HepG2 (cell line): ENCODE measurements around the gene HSCB. TPM values are rescaled to one million over a fixed set of nuclear protein-coding genes. Genes with fewer than 3 reads are reported as not detected.
A peak's percentile ranks its signal among the peaks of the same experiment; 100 is the strongest.

Source experiments
- MAZ ChIP-seq, 2 experiments: sonication (generic) in 1 of 2; formaldehyde crosslinking in 1 of 2; IDR thresholded peaks; 2 replicates each; pipeline versions ENCODE4 v1.5.0 to v1.6.1; 2012 to 2020; ENCODE audit warnings: low read depth in 2 of 2, mild to moderate bottlenecking in 2 of 2, borderline replicate concordance in 1 of 2, improper control_type of control experiment in 1 of 2, low read length in 1 of 2, missing genetic modification reagents in 1 of 2, moderate library complexity in 1 of 2
- RBAK ChIP-seq: sonication (generic); formaldehyde crosslinking; IDR thresholded peaks from 2 replicates; pipeline ENCODE4 v1.5.1; 2020; ENCODE audit warnings: mild to moderate bottlenecking, missing genetic modification reagents
- ZNF570 ChIP-seq: sonication (generic); formaldehyde crosslinking; IDR thresholded peaks from 2 replicates; pipeline ENCODE4 v1.4.0; 2020; ENCODE audit warnings: mild to moderate bottlenecking, missing genetic modification reagents, borderline replicate concordance
- ZNF644 ChIP-seq: IDR thresholded peaks from 2 replicates; pipeline ENCODE4 v1.6.1; 2016; ENCODE audit warnings: low read depth
- polyA plus RNA-seq, 8 experiments: library from polyadenylated mRNA; depleted of rRNA in 3 of 8; stranded (reverse) in 7 of 8; unstranded in 1 of 8; fragments of >200 nt; fragmentation: Illumina TruSeq in 4 of 8; extraction: Trizol in 4 of 8; gene quantifications; 2 replicates each; pipeline versions ENCODE4 v1.2.1 to v1.2.3, GENCODE V29; 2011 to 2016; ENCODE audit warnings: low read depth in 4 of 8, missing spikeins in 1 of 8, mixed read lengths in 1 of 8; ENCODE audit not compliant: insufficient read depth in 1 of 8
- total RNA-seq, 5 experiments: library from RNA; depleted of rRNA; stranded (reverse); fragments of >200 nt; fragmentation: Illumina TruSeq; extraction: Trizol; gene quantifications; 2 replicates each; pipeline ENCODE4 v1.2.3, GENCODE V29; 2016; ENCODE audit warnings: low read depth in 1 of 5
- TF ChIP-seq, protein P1 (sequence below): sonication (generic); formaldehyde crosslinking; IDR thresholded peaks from 2 replicates; pipeline ENCODE4 v1.4.0; 2020; ENCODE audit warnings: mild to moderate bottlenecking, missing genetic modification reagents
- TF ChIP-seq, protein P2 (sequence below): sonication (generic); formaldehyde crosslinking; IDR thresholded peaks from 2 replicates; pipeline ENCODE4 v1.5.0; 2020; ENCODE audit warnings: mild to moderate bottlenecking, missing genetic modification reagents
- TF ChIP-seq, protein P3 (sequence below): sonication (generic); formaldehyde crosslinking; IDR thresholded peaks from 2 replicates; pipeline ENCODE4 v1.4.0; 2020; ENCODE audit warnings: missing genetic modification reagents
- TF ChIP-seq, protein P4 (sequence below): IDR thresholded peaks from 2 replicates; pipeline ENCODE4 v1.6.1; 2016; ENCODE audit warnings: mild to moderate bottlenecking, missing biosample characterization, missing genetic modification reagents
- TF ChIP-seq, protein P5 (sequence below): sonication (generic); formaldehyde crosslinking; IDR thresholded peaks from 2 replicates; pipeline ENCODE4 v1.4.0; 2020; ENCODE audit warnings: missing genetic modification reagents
- TF ChIP-seq, protein P6 (sequence below): sonication (generic); formaldehyde crosslinking; IDR thresholded peaks from 2 replicates; pipeline ENCODE4 v1.5.1; 2020; ENCODE audit warnings: mild to moderate bottlenecking, missing genetic modification reagents, moderate library complexity

The HSCB gene
- total and polyA plus RNA-seq, 2 of the 13 experiments (the other 11 are each of a cell fraction or from before 2014, with no cell fraction given): 15.4 to 20.9 TPM

DNA sequence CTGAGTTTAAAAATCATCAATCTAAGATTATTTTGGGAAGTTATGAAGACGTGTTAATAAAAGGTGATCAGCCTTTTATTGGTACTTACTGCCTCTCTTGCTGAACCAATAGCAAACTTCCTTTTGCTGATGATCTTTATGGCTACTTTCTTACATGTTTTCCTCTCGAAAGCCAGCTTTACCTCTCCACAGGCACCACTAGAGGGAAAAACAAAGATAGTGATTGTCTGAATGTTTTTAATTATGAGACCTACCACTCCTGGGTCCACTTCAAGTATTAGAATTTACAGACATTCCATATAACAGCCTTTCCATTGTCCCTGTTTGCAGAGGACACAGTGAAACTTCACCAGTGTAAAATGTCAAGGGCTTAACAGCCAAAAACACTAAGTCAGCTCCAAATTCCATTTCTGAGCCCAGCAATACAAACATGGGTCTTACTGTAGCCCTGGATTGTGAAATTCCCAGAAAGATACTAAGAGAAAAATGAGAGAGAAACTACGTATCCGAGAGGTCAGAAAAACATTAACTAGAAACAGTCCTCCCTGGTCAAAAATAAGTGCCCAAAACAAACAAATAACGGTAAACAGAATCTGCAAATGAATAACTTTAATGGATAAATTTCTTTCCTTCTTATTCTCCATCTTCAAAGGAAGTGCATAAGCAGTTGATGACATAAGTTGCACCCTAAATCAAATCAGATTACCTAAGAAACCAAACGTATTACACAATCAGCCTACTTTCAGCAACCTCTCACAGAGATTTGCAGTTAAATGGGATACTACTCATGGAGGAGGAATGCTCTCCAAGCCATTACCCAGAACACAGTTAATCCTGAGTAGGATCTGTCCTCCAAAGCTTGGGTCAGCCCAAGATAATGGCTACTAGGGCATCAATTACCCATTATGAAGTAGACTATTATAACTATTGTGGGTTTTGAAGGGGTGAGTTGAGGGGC lies 29.7 kb upstream of the HSCB start (continued):
- TF ChIP-seq, protein P1, sequence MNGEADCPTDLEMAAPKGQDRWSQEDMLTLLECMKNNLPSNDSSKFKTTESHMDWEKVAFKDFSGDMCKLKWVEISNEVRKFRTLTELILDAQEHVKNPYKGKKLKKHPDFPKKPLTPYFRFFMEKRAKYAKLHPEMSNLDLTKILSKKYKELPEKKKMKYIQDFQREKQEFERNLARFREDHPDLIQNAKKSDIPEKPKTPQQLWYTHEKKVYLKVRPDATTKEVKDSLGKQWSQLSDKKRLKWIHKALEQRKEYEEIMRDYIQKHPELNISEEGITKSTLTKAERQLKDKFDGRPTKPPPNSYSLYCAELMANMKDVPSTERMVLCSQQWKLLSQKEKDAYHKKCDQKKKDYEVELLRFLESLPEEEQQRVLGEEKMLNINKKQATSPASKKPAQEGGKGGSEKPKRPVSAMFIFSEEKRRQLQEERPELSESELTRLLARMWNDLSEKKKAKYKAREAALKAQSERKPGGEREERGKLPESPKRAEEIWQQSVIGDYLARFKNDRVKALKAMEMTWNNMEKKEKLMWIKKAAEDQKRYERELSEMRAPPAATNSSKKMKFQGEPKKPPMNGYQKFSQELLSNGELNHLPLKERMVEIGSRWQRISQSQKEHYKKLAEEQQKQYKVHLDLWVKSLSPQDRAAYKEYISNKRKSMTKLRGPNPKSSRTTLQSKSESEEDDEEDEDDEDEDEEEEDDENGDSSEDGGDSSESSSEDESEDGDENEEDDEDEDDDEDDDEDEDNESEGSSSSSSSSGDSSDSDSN (CRISPR knock-in tag): no peak
- no peak for TF ChIP-seq RBAK (CRISPR knock-in tag)
- TF ChIP-seq ZNF570 (CRISPR knock-in tag): no peak
- TF ChIP-seq, protein P2, sequence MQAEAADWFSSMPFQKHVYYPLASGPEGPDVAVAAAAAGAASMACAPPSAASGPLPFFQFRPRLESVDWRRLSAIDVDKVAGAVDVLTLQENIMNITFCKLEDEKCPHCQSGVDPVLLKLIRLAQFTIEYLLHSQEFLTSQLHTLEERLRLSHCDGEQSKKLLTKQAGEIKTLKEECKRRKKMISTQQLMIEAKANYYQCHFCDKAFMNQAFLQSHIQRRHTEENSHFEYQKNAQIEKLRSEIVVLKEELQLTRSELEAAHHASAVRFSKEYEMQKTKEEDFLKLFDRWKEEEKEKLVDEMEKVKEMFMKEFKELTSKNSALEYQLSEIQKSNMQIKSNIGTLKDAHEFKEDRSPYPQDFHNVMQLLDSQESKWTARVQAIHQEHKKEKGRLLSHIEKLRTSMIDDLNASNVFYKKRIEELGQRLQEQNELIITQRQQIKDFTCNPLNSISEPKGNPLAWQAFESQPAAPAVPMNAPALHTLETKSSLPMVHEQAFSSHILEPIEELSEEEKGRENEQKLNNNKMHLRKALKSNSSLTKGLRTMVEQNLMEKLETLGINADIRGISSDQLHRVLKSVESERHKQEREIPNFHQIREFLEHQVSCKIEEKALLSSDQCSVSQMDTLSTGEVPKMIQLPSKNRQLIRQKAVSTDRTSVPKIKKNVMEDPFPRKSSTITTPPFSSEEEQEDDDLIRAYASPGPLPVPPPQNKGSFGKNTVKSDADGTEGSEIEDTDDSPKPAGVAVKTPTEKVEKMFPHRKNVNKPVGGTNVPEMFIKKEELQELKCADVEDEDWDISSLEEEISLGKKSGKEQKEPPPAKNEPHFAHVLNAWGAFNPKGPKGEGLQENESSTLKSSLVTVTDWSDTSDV (CRISPR knock-in tag): no peak
- TF ChIP-seq MAZ (IDR thresholded peaks at IDR 0.05; ENCODE audit: borderline replicate concordance, low read depth, low read length): no peak
- TF ChIP-seq MAZ (CRISPR knock-in tag; IDR thresholded peaks at IDR 0.05; ENCODE audit: low read depth): no peak
- TF ChIP-seq, protein P3, sequence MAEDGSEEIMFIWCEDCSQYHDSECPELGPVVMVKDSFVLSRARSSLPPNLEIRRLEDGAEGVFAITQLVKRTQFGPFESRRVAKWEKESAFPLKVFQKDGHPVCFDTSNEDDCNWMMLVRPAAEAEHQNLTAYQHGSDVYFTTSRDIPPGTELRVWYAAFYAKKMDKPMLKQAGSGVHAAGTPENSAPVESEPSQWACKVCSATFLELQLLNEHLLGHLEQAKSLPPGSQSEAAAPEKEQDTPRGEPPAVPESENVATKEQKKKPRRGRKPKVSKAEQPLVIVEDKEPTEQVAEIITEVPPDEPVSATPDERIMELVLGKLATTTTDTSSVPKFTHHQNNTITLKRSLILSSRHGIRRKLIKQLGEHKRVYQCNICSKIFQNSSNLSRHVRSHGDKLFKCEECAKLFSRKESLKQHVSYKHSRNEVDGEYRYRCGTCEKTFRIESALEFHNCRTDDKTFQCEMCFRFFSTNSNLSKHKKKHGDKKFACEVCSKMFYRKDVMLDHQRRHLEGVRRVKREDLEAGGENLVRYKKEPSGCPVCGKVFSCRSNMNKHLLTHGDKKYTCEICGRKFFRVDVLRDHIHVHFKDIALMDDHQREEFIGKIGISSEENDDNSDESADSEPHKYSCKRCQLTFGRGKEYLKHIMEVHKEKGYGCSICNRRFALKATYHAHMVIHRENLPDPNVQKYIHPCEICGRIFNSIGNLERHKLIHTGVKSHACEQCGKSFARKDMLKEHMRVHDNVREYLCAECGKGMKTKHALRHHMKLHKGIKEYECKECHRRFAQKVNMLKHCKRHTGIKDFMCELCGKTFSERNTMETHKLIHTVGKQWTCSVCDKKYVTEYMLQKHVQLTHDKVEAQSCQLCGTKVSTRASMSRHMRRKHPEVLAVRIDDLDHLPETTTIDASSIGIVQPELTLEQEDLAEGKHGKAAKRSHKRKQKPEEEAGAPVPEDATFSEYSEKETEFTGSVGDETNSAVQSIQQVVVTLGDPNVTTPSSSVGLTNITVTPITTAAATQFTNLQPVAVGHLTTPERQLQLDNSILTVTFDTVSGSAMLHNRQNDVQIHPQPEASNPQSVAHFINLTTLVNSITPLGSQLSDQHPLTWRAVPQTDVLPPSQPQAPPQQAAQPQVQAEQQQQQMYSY (CRISPR knock-in tag): peak; percentile 52; the same call in 1 of the 2 replicates
- TF ChIP-seq, protein P4, sequence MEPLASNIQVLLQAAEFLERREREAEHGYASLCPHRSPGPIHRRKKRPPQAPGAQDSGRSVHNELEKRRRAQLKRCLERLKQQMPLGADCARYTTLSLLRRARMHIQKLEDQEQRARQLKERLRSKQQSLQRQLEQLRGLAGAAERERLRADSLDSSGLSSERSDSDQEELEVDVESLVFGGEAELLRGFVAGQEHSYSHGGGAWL: no peak
- TF ChIP-seq, protein P5, sequence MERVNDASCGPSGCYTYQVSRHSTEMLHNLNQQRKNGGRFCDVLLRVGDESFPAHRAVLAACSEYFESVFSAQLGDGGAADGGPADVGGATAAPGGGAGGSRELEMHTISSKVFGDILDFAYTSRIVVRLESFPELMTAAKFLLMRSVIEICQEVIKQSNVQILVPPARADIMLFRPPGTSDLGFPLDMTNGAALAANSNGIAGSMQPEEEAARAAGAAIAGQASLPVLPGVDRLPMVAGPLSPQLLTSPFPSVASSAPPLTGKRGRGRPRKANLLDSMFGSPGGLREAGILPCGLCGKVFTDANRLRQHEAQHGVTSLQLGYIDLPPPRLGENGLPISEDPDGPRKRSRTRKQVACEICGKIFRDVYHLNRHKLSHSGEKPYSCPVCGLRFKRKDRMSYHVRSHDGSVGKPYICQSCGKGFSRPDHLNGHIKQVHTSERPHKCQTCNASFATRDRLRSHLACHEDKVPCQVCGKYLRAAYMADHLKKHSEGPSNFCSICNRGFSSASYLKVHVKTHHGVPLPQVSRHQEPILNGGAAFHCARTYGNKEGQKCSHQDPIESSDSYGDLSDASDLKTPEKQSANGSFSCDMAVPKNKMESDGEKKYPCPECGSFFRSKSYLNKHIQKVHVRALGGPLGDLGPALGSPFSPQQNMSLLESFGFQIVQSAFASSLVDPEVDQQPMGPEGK (CRISPR knock-in tag): no peak
- no peak for TF ChIP-seq ZNF644 (CRISPR knock-in tag)
- TF ChIP-seq, protein P6, sequence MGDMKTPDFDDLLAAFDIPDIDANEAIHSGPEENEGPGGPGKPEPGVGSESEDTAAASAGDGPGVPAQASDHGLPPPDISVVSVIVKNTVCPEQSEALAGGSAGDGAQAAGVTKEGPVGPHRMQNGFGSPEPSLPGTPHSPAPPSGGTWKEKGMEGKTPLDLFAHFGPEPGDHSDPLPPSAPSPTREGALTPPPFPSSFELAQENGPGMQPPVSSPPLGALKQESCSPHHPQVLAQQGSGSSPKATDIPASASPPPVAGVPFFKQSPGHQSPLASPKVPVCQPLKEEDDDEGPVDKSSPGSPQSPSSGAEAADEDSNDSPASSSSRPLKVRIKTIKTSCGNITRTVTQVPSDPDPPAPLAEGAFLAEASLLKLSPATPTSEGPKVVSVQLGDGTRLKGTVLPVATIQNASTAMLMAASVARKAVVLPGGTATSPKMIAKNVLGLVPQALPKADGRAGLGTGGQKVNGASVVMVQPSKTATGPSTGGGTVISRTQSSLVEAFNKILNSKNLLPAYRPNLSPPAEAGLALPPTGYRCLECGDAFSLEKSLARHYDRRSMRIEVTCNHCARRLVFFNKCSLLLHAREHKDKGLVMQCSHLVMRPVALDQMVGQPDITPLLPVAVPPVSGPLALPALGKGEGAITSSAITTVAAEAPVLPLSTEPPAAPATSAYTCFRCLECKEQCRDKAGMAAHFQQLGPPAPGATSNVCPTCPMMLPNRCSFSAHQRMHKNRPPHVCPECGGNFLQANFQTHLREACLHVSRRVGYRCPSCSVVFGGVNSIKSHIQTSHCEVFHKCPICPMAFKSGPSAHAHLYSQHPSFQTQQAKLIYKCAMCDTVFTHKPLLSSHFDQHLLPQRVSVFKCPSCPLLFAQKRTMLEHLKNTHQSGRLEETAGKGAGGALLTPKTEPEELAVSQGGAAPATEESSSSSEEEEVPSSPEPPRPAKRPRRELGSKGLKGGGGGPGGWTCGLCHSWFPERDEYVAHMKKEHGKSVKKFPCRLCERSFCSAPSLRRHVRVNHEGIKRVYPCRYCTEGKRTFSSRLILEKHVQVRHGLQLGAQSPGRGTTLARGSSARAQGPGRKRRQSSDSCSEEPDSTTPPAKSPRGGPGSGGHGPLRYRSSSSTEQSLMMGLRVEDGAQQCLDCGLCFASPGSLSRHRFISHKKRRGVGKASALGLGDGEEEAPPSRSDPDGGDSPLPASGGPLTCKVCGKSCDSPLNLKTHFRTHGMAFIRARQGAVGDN: no peak
